GM19468 (cell line): ENCODE measurements around the gene CAMTA2.
A peak's percentile ranks its signal among the peaks of the same experiment; 100 is the strongest.

Source experiments
- ATAC-seq: cut with Tn5 transposase; IDR thresholded peaks from one replicate; pipeline ENCODE4 v1.9.1; 2021; ENCODE audit warnings: mild to moderate bottlenecking, moderate library complexity, moderate number of reproducible peaks; ENCODE audit not compliant: unreplicated experiment; ENCODE audit errors: extremely low read depth

CAMTA2 gene

DNA sequence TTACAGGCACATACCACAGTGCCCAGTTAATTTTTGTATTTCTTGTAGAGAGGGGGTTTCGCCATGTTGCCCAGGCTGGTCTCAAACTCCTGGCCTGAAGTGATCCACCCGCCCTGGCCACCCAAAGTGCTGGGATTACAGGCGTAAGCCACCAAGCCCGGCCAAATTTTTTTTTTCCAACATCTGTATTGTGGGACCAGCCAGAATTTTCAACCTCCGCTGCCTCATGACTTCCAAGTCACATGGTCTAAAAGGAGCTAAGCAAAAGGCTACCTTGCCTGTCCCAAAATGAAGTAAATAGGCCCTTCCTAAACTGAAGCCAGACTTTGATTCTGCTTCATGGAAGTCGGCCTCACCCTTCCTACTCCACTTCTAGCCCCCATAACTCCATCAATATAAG is 15.6 kb downstream of the CAMTA2 start:
- ATAC-seq, result no peak

DNA sequence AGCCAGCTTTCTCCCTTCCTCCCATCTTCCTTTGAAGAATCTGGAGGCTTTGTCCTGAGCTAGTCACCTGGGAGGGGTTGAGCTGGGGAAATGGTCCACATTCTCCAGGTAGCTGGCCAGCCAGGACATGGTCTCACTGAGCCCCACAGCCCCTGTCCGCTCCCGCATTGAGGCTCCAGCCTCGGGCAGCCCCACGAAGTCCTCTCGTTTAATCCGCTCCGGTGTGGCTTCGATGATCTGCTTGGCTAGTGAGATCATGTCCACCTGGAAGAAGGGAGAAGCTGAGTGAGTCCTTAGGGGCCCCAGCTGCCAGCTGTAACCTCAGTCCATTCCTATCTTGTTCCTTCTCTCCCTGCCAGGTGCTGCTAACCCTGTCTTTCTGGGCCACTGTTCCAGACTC is 17.2 kb downstream of the CAMTA2 start:
- no peak for ATAC-seq

GRCh38 chr17:4969551-4970173 is 17.8 kb downstream of the CAMTA2 start:
- no peak for ATAC-seq

- no peak for ATAC-seq
These were observed 18.4 kb downstream of the CAMTA2 start for GRCh38 chr17:4969047-4969550.

GRCh38 chr17:4968486-4969046 is 18.9 kb downstream of the CAMTA2 start:
- no peak for ATAC-seq

DNA sequence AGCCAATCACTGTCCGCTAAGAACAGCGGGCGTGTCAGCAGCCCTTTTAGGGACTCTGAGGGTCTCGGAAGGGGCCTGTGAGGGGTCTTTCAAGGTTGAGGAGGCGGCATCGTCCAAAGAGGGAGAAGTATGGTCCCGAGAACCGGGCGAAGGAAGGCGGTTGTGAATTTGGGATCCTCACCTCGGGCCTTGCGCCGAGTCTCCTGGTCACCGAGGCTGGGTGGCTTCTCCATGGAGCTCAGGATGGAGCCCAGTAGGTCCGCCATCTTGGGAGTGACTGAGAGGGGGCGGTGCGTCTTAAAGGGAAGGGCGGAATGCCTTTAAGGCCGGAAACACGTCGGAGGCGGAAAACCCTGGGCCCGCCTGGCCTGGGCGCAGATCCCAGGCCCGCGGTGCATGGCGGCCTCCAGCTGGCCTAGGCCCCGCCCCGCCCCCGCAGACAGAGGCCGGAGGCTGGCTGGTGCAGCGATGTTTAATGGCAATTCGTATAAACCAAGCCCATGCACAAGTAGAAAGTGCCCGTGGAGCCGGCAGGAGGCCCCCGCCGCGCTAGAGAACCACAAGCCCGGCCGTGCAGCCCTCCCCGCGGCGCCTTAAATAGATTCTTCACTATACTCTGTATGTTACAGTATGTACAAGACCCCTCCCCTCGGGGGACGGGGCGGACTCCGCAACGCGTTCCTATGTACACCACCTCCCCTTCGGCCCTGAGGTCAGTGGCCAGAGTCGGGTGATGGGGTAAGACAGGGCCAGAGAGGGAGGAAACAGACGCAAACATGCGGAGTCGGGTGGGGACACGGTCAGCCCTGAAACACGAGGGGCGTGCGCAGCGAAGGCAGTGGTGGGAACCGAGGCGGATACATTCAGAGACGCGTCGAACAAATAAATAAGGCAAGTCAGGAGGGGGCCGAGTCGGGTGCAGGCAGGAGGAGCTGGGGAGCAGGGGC is 19.7 kb downstream of the CAMTA2 start, which contains the start of gene SPAG7:
Gene SPAG7, minus strand, starts transcription at position 279 of the 947 bp plus-strand sequence. Its CDS starts 13 bp downstream, at position 266.
- peak; percentile 44 for ATAC-seq

DNA sequence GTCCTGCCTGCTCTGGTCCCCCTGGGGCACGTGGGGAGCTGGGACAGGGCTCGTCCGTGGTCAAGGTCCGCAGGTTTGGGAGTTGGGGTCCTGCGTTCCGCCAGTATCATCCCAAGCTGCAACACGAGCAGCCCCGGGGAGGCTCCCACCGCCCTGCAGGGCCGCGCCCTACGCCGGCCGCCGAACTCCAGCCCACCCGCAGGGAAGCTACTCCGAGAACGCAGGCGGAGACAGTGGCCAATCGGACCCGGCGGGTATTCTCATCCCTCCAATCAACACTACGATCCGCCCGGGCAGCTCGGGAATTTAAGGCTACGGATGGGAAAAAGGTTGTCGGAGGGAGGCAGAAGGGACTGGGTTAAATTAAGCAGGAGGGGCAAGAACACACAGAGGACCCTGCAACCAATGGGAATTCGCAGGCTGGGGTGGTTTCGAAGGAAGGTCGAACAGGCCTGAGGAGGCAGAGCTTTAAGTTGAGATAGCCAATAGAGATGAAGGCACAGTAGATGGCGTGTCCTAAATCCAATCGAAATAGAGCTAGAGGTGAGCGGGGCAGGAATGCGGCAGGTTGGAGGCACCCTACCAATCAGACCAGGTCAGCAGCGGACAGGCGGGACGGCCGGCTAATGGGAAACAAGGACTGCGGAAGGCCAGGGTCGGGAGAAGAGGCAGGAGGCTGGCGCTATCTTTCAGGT is 20.5 kb downstream of the CAMTA2 start:
- ATAC-seq, result peak; percentile 75

GRCh38 chr17:4965311-4965986 is 22.0 kb downstream of the CAMTA2 start:
- ATAC-seq, result no peak

GRCh38 chr17:4960279-4960922 is 27.1 kb downstream of the CAMTA2 start:
- ATAC-seq, result no peak

GRCh38 chr17:4959261-4959965 is 28.1 kb downstream of the CAMTA2 start:
- no peak for ATAC-seq

DNA sequence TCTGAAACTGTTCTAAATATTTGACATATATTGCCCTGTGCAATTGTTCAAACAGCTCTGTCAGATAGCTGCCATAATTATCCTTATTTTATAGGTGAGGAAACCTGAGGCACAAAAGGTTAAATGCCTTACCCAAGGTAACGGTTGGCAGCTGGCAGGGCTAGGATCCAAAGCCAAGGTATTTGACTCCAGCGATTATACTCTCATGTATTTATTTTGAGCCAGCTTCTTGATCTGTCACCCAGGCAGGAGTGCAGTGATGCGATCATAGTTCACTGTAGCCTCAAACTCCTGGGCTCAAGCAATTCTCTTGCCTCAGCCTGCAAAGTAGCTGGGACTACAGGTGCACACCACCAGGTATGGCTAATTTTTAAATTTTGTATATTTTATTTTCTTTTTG is 29.4 kb downstream of the CAMTA2 start:
- no peak for ATAC-seq

DNA sequence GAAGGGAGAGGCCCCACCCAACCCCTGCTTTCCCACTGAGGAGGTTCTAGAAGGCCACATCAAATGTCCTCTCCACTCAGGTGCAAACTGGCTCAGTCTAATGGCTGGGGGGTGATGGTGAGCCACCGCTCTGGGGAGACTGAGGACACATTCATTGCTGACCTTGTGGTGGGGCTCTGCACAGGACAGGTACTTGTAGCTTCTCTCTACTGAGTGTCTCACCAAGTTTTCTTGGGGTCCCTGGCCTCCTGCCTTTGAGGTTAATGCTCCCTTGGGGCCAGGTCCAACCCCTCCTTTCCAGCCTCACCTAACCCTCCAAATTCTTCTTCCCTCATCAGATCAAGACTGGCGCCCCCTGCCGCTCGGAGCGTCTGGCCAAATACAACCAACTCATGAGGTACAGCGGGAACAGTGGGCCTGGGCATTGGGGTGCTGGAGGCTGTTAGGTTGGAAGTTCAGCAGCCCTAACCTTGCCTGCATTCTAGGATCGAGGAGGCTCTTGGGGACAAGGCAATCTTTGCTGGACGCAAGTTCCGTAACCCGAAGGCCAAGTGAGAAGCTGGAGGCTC is 30.9 kb downstream of the CAMTA2 start:
- no peak for ATAC-seq

- no peak for ATAC-seq
These were observed 32.4 kb downstream of the CAMTA2 start for GRCh38 chr17:4955091-4955490.

GRCh38 chr17:4953451-4953961 is 34.0 kb downstream of the CAMTA2 start:
- no peak for ATAC-seq

DNA sequence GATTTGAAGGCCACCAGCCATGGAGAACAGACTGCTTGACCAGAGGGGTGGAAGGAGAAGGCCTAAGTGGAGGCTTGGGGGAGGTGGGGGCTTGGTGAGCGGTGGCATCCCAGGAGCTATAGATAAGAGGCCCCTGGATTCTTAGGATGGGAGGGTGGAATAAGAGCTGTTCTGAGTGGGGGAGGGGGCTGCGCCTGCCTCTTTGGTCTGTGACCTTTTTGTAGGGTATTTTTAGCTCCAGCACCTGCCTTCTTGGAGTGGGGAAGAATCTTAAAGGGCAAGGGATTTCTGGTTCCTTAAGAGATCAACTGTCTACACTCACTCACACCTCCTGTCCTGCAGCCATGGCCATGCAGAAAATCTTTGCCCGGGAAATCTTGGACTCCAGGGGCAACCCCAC is 36.0 kb downstream of the CAMTA2 start:
- ATAC-seq, result no peak

- no peak for ATAC-seq
These were observed 36.7 kb downstream of the CAMTA2 start, which contains the start of gene ENO3 for GRCh38 chr17:4950746-4951204. TSS of gene ENO3 (plus strand) at chr17:4951119. CDS start at chr17:4951830, 711 bp downstream.

DNA sequence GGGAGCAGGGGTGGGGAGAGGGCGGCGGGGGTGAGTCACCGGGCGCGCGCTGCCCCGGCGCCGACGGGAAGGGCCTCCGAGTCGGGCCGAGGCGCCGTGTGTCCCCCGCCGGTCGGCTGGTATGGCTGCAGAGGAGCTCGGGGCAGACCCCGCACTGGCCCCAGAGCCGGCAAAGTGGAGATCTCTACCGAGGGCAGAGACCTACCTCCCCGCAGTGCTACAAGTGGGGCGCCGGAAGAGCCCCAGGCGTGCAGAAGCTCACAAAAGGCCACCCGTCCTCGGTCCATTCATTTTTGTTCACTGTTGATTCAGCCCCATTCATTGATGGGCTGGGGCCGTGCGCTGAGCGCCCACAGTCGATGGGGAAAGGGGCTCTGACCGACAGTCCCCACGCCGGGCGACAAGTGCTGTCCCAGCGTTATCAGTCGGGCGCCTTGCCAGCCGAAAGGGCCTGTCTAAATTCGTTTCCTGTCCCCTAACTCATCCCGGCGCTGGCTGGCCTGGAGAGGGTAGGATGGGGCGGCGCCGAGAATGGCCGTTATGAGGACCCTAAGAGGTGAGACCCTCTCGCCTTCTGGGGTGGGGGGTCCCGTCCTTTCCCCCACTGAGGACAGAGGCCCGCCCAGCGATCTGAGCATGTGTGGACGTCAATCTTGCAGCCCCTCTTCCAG is 37.3 kb downstream of the CAMTA2 start:
- ATAC-seq, result no peak
